ENCODE data around the gene TSHZ2. TPM values are rescaled to one million over a fixed set of nuclear protein-coding genes. Genes with fewer than 3 reads are reported as not detected.

Gene TSHZ2
- total and polyA plus RNA-seq, 2 donors (not counting 3 experiments of a cell fraction or from before 2014, with no cell fraction given), result not detected

- FAIRE-seq (no peak), DNase-seq (ENCODE audit: low read depth, low spot score) (no peak)
- Histone ChIP-seq H3K9me3 (replicated peaks; ENCODE audit: control insufficient read depth, insufficient read depth, low read length) (no peaks in the 10 kb centered on the region), H3K79me2 (ENCODE audit: control insufficient read depth, insufficient read depth, low read length) (no peaks in the 10 kb centered on the region), H2AFZ (ENCODE audit: low read depth, low read length) (no peak overlapping the region), H3K9me1 (replicated peaks; ENCODE audit: control insufficient read depth, extremely low read depth, insufficient read depth, low read length) (no peaks in the 10 kb centered on the region), H3K36me3 (ENCODE audit: control insufficient read depth in 2 of 2, extremely low read depth in 1 of 2, insufficient read depth in 2 of 2, low read length in 2 of 2) (no peaks in the 10 kb centered on the region), H3K4me1 (ENCODE audit: control insufficient read depth, extremely low read depth, insufficient read depth, low read length) (no peaks in the 10 kb centered on the region), H4K20me1 (replicated peaks; ENCODE audit: control insufficient read depth, extremely low read depth, insufficient read depth, low read length) (no peaks in the 10 kb centered on the region), H3K27me3 (ENCODE audit: control insufficient read depth in 2 of 2, insufficient read depth in 2 of 2, low read length in 2 of 2) (peaks cover 0 to 3% of the 10 kb centered on the region in 2 experiments), H3K4me2 (ENCODE audit: insufficient read depth, low read length) (no peak overlapping the region), H3K9ac (replicated peaks; ENCODE audit: extremely low read depth, insufficient read depth, low read length) (no peak overlapping the region), H3K27ac (ENCODE audit: insufficient read depth, low read depth, low read length) (no peak overlapping the region), H3K4me3 (replicated peaks in 1 of 3; ENCODE audit: insufficient read depth in 1 of 3, low read depth in 1 of 3, low read length in 3 of 3) (no peak overlapping the region)
- ChIA-PET CTCF (no interaction called here), POLR2A (no interaction called here)
- intact Hi-C loops (cut with micrococcal nuclease) (no loop called here), dilution Hi-C loops (cut with MboI; ENCODE audit: extremely low pct_ligation_motif_present, low sequenced_read_pairs) (no loop called here)
- TF ChIP-seq FOS (IDR thresholded peaks at IDR 0.05; ENCODE audit: borderline replicate concordance, insufficient read depth, low read length) (no peak), CTCF (IDR thresholded peaks at IDR 0.05; ENCODE audit: extremely low read depth in 1 of 2, insufficient read depth in 1 of 2, low read depth in 1 of 2, low read length in 2 of 2) (no peak), MYC (IDR thresholded peaks at IDR 0.05; ENCODE audit: low read depth, low read length) (no peak), POLR2AphosphoS5 (IDR thresholded peaks at IDR 0.05; ENCODE audit: insufficient read depth, low read depth, low read length) (no peak), GATA2 (IDR thresholded peaks at IDR 0.05; ENCODE audit: insufficient read depth, insufficient read length, low read depth, low read length) (no peak), EZH2 (IDR thresholded peaks at IDR 0.05; ENCODE audit: borderline replicate concordance, low read depth, low read length, severe bottlenecking) (no peak), JUN (IDR thresholded peaks at IDR 0.05; ENCODE audit: borderline replicate concordance, insufficient read depth, insufficient read length, low read depth) (no peak), POLR2A (IDR thresholded peaks at IDR 0.05; ENCODE audit: low read depth, low read length) (no peak)
- TF ChIP-seq, protein P1, sequence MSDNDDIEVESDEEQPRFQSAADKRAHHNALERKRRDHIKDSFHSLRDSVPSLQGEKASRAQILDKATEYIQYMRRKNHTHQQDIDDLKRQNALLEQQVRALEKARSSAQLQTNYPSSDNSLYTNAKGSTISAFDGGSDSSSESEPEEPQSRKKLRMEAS (IDR thresholded peaks at IDR 0.05; ENCODE audit: insufficient read depth, insufficient read length), result no peak
- BruUV-seq (replicated peaks), result no TSS peak
Measured at GRCh38 chr20:52975029-52975732, 3.0 kb downstream of the TSHZ2 start.
